WTC11 (cell line): ENCODE data around the gene PHC2.

Source experiments
- IRF2 ChIP-seq: sonication (generic); formaldehyde crosslinking; IDR thresholded peaks from 2 replicates; pipeline ENCODE4 v1.8.0; 2022; ENCODE audit warnings: low read depth, missing genetic modification reagents, borderline replicate concordance
- NFE2L1 ChIP-seq: sonication (generic); formaldehyde crosslinking; IDR thresholded peaks from 2 replicates; pipeline ENCODE4 v1.8.1; 2023; ENCODE audit warnings: missing genetic modification reagents
- NR3C1 ChIP-seq: sonication (generic); formaldehyde crosslinking; conservative IDR thresholded peaks from 2 replicates; pipeline ENCODE4 v1.8.1; 2023; ENCODE audit warnings: low read depth, mild to moderate bottlenecking, missing genetic modification reagents
- RORB ChIP-seq: fragments of 250-450 bp; sonication (Bioruptor Pico); IDR thresholded peaks from 2 replicates; pipeline ENCODE4 v1.9.0; 2021; ENCODE audit warnings: mild to moderate bottlenecking
- SMAD4 ChIP-seq: sonication (generic); formaldehyde crosslinking; IDR thresholded peaks from 2 replicates; pipeline ENCODE4 v1.8.0; 2022; ENCODE audit warnings: mild to moderate bottlenecking, missing genetic modification reagents
- SOX15 ChIP-seq: fragments of 250-450 bp; sonication (Bioruptor Pico); IDR thresholded peaks from 2 replicates; pipeline ENCODE4 v1.9.0; 2021; ENCODE audit warnings: mild to moderate bottlenecking
- SP1 ChIP-seq: sonication (generic); formaldehyde crosslinking; conservative IDR thresholded peaks from 2 replicates; pipeline ENCODE4 v1.8.1; 2022; ENCODE audit warnings: missing genetic modification reagents
- TCF7 ChIP-seq: sonication (generic); formaldehyde crosslinking; IDR thresholded peaks from 2 replicates; pipeline ENCODE4 v1.8.0; 2022; ENCODE audit warnings: mild to moderate bottlenecking, low read depth, missing genetic modification reagents, moderate library complexity
- TEAD4 ChIP-seq: sonication (generic); formaldehyde crosslinking; IDR thresholded peaks from 2 replicates; pipeline ENCODE4 v1.8.0; 2022; ENCODE audit warnings: mild to moderate bottlenecking, missing genetic modification reagents
- TF ChIP-seq, protein P1 (sequence below): fragments of 200-600 bp; IDR thresholded peaks from 2 replicates; pipeline ENCODE4 v1.8.0; 2022; ENCODE audit warnings: antibody characterized with exemption
- TF ChIP-seq, protein P2 (sequence below): sonication (generic); formaldehyde crosslinking; IDR thresholded peaks from 2 replicates; pipeline ENCODE4 v1.8.1; 2022; ENCODE audit warnings: low read depth, missing genetic modification reagents, borderline replicate concordance
- TF ChIP-seq, protein P3 (sequence below): sonication (generic); formaldehyde crosslinking; IDR thresholded peaks from 2 replicates; pipeline ENCODE4 v1.8.0; 2023; ENCODE audit warnings: mild to moderate bottlenecking, missing genetic modification reagents
- TF ChIP-seq, protein P4 (sequence below): sonication (generic); formaldehyde crosslinking; IDR thresholded peaks from 2 replicates; pipeline ENCODE4 v1.8.0; 2022; ENCODE audit warnings: mild to moderate bottlenecking, missing genetic modification reagents
- TF ChIP-seq, protein P5 (sequence below): sonication (generic); formaldehyde crosslinking; IDR thresholded peaks from 2 replicates; pipeline ENCODE4 v1.8.1; 2022; ENCODE audit warnings: low read depth, mild to moderate bottlenecking, moderate library complexity, missing genetic modification reagents, borderline replicate concordance

DNA sequence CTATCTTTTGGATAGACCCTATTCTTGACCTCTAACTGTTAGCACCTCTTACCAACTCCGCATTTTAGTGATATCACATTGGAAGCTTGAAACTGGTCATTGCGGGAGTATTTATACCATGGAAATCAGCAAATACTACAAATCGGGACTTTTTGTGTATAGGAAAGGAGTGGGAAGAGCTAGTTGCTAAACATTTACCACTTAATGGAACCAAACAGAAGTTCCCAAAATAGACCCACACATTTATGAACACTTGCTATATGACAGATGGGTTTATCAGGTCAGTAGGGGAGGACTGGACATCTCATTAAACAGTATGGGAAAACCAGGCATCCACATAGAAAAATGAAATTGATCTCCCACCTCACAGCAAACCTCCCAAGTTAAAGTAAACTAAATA, 29.4 kb downstream of the PHC2 start:
- TF ChIP-seq, protein P1, sequence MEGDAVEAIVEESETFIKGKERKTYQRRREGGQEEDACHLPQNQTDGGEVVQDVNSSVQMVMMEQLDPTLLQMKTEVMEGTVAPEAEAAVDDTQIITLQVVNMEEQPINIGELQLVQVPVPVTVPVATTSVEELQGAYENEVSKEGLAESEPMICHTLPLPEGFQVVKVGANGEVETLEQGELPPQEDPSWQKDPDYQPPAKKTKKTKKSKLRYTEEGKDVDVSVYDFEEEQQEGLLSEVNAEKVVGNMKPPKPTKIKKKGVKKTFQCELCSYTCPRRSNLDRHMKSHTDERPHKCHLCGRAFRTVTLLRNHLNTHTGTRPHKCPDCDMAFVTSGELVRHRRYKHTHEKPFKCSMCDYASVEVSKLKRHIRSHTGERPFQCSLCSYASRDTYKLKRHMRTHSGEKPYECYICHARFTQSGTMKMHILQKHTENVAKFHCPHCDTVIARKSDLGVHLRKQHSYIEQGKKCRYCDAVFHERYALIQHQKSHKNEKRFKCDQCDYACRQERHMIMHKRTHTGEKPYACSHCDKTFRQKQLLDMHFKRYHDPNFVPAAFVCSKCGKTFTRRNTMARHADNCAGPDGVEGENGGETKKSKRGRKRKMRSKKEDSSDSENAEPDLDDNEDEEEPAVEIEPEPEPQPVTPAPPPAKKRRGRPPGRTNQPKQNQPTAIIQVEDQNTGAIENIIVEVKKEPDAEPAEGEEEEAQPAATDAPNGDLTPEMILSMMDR = no peak
- TF ChIP-seq, protein P2, sequence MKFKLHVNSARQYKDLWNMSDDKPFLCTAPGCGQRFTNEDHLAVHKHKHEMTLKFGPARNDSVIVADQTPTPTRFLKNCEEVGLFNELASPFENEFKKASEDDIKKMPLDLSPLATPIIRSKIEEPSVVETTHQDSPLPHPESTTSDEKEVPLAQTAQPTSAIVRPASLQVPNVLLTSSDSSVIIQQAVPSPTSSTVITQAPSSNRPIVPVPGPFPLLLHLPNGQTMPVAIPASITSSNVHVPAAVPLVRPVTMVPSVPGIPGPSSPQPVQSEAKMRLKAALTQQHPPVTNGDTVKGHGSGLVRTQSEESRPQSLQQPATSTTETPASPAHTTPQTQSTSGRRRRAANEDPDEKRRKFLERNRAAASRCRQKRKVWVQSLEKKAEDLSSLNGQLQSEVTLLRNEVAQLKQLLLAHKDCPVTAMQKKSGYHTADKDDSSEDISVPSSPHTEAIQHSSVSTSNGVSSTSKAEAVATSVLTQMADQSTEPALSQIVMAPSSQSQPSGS (CRISPR knock-in tag) = no peak
- TF ChIP-seq SMAD4 (CRISPR knock-in tag) (no peak), RORB (CRISPR knock-in tag) (no peak), SP1 (CRISPR knock-in tag) (no peak), TEAD4 (no peak), SOX15 (no peak), NR3C1 (CRISPR knock-in tag) (no peak), NFE2L1 (CRISPR knock-in tag) (no peak), IRF2 (no peak), TCF7 (CRISPR knock-in tag) (no peak)
- TF ChIP-seq, protein P3, sequence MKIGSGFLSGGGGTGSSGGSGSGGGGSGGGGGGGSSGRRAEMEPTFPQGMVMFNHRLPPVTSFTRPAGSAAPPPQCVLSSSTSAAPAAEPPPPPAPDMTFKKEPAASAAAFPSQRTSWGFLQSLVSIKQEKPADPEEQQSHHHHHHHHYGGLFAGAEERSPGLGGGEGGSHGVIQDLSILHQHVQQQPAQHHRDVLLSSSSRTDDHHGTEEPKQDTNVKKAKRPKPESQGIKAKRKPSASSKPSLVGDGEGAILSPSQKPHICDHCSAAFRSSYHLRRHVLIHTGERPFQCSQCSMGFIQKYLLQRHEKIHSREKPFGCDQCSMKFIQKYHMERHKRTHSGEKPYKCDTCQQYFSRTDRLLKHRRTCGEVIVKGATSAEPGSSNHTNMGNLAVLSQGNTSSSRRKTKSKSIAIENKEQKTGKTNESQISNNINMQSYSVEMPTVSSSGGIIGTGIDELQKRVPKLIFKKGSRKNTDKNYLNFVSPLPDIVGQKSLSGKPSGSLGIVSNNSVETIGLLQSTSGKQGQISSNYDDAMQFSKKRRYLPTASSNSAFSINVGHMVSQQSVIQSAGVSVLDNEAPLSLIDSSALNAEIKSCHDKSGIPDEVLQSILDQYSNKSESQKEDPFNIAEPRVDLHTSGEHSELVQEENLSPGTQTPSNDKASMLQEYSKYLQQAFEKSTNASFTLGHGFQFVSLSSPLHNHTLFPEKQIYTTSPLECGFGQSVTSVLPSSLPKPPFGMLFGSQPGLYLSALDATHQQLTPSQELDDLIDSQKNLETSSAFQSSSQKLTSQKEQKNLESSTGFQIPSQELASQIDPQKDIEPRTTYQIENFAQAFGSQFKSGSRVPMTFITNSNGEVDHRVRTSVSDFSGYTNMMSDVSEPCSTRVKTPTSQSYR (CRISPR knock-in tag) = no peak
- TF ChIP-seq, protein P4, sequence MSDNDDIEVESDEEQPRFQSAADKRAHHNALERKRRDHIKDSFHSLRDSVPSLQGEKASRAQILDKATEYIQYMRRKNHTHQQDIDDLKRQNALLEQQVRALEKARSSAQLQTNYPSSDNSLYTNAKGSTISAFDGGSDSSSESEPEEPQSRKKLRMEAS (CRISPR knock-in tag) = no peak
- TF ChIP-seq, protein P5, sequence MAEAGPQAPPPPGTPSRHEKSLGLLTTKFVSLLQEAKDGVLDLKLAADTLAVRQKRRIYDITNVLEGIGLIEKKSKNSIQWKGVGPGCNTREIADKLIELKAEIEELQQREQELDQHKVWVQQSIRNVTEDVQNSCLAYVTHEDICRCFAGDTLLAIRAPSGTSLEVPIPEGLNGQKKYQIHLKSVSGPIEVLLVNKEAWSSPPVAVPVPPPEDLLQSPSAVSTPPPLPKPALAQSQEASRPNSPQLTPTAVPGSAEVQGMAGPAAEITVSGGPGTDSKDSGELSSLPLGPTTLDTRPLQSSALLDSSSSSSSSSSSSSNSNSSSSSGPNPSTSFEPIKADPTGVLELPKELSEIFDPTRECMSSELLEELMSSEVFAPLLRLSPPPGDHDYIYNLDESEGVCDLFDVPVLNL (CRISPR knock-in tag) = no peak
